ENCODE data around the gene DUSP5. TPM values are rescaled to one million over a fixed set of nuclear protein-coding genes. Genes with fewer than 3 reads are reported as not detected.

The DUSP5 gene
- total and polyA plus RNA-seq, 2 of the 8 experiments (the other 6 are each of a cell fraction or from before 2014, with no cell fraction given) = 13.6 to 30.3 TPM

DNA sequence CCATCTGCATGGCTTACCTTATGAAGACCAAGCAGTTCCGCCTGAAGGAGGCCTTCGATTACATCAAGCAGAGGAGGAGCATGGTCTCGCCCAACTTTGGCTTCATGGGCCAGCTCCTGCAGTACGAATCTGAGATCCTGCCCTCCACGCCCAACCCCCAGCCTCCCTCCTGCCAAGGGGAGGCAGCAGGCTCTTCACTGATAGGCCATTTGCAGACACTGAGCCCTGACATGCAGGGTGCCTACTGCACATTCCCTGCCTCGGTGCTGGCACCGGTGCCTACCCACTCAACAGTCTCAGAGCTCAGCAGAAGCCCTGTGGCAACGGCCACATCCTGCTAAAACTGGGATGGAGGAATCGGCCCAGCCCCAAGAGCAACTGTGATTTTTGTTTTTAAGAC is 12.4 kb downstream of the DUSP5 start:
- no peak for TF ChIP-seq EGR1 (IDR thresholded peaks at IDR 0.05; ENCODE audit: borderline replicate concordance, low read depth, low read length)
- no peak for TF ChIP-seq FOSL1 (IDR thresholded peaks at IDR 0.05; ENCODE audit: insufficient read depth, low read depth, low read length)
- TF ChIP-seq PHF8 (conservative IDR thresholded peaks at IDR 0.05; ENCODE audit: low read depth, low read length) = no peak
- TF ChIP-seq EP300 (IDR thresholded peaks at IDR 0.05; ENCODE audit: borderline replicate concordance in 1 of 2, low read depth in 2 of 2, low read length in 2 of 2) = no peak
- TF ChIP-seq TEAD4 (IDR thresholded peaks at IDR 0.05; ENCODE audit: low read depth, low read length) = no peak
- TF ChIP-seq HDAC2 (IDR thresholded peaks at IDR 0.05; ENCODE audit: borderline replicate concordance in 1 of 2, low read depth in 2 of 2, low read length in 2 of 2) = no peak
- TF ChIP-seq RBBP5 (IDR thresholded peaks at IDR 0.05; ENCODE audit: borderline replicate concordance, low read depth, low read length) = no peak
- TF ChIP-seq GABPA (IDR thresholded peaks at IDR 0.05; ENCODE audit: borderline replicate concordance, insufficient read depth, low read length) = no peak
- no peak for TF ChIP-seq SP4 (IDR thresholded peaks at IDR 0.05; ENCODE audit: low read length)
- TF ChIP-seq JUN (IDR thresholded peaks at IDR 0.05; ENCODE audit: low read depth, low read length) = no peak
- FAIRE-seq (no peak), DNase-seq (ENCODE audit: low read depth in 1 of 2, low spot score in 2 of 2) (no peak)
- Histone ChIP-seq H3K4me3 (ENCODE audit: extremely low read depth in 1 of 4, insufficient read depth in 2 of 4, low read depth in 3 of 4, low read length in 4 of 4) (no peak overlapping the region), H3K18ac (ENCODE audit: extremely low read depth, low read length) (no peak overlapping the region), H2BK5ac (ENCODE audit: low read depth, low read length) (no peak overlapping the region), H3K14ac (ENCODE audit: insufficient read length) (no peak overlapping the region), H3K4me2 (ENCODE audit: insufficient read depth in 1 of 2, low read depth in 2 of 2, low read length in 2 of 2) (no peak overlapping the region), H3K27ac (ENCODE audit: low read depth, low read length) (no peak overlapping the region), H3K4ac (replicated peaks; ENCODE audit: insufficient read length, low read depth, low read length) (no peak overlapping the region), H3K9ac (replicated peaks in 1 of 4; ENCODE audit: extremely low read depth in 1 of 4, low read depth in 3 of 4, low read length in 3 of 4) (no peak overlapping the region), H4K5ac (ENCODE audit: insufficient read length, low read depth, low read length) (no peak overlapping the region), H2BK12ac (ENCODE audit: low read depth, low read length) (no peak overlapping the region), H2BK120ac (replicated peaks; ENCODE audit: low read depth, low read length) (no peak overlapping the region), H3K56ac (replicated peaks; ENCODE audit: insufficient read length, low read depth, low read length) (no peak overlapping the region), H3K9me3 (ENCODE audit: insufficient read depth in 2 of 2, low read depth in 1 of 2, low read length in 1 of 2) (no peaks in the 10 kb centered on the region), H2AK5ac (ENCODE audit: low read depth, low read length) (no peak overlapping the region), H3K4me1 (replicated peaks in 1 of 4; ENCODE audit: control insufficient read depth in 3 of 4, insufficient read depth in 4 of 4, low read length in 3 of 4) (no peaks in the 10 kb centered on the region), H2BK15ac (ENCODE audit: low read length) (no peak overlapping the region), H3K27me3 (replicated peaks in 1 of 4; ENCODE audit: control insufficient read depth in 3 of 4, extremely low read depth in 1 of 4, insufficient read depth in 3 of 4, low read length in 3 of 4) (no peaks in the 10 kb centered on the region), H4K8ac (ENCODE audit: extremely low read depth, insufficient read depth, low read length) (no peak overlapping the region), H2BK20ac (ENCODE audit: low read length) (no peak overlapping the region), H4K20me1 (replicated peaks in 1 of 2; ENCODE audit: control insufficient read depth in 1 of 2, insufficient read depth in 2 of 2, low read length in 2 of 2) (peaks cover 0 to 1% of the 10 kb centered on the region in 2 experiments), H3K23me2 (ENCODE audit: low read depth, low read length) (no peaks in the 10 kb centered on the region), H4K91ac (replicated peaks; ENCODE audit: insufficient read length, low read length) (no peak overlapping the region), H3K36me3 (ENCODE audit: control insufficient read depth in 2 of 4, insufficient read depth in 4 of 4, low read length in 3 of 4) (peaks cover 5 to 27% (median 16%) of the 10 kb centered on the region in 4 experiments; a peak in 6 of 8 replicates), H3K23ac (ENCODE audit: insufficient read length) (no peak overlapping the region), H3K79me2 (ENCODE audit: control insufficient read depth in 1 of 2, insufficient read depth in 2 of 2, low read length in 2 of 2) (peaks cover 0 to 9% of the 10 kb centered on the region in 2 experiments; a peak in 1 of 4 replicates), H2AFZ (ENCODE audit: low read length) (no peak overlapping the region), H3K79me1 (ENCODE audit: low read depth, low read length) (peaks cover 2% of the 10 kb centered on the region; the same call in 1 of the 2 replicates)
- POLR2A ChIA-PET (ENCODE audit: partially characterized antibody) = interaction anchor here (1.0 kb wide), 1 partner anchor 13 kb away, joined by 4 read pairs; no protein-coding TSS in a partner anchor
- 95% methylated on average over 8 of the region's 9 CpGs; no CpG with 5 or more reads in 1 of the 2 experiments for WGBS, 2 experiments (ENCODE audit: extremely low coverage in 1 of 2, insufficient coverage in 1 of 2, insufficient read length in 1 of 2, insufficient replicate concordance in 2 of 2, low coverage in 1 of 2, low lambda C conversion rate in 2 of 2, missing lambda C conversion rate in 1 of 2)
- CTCF ChIA-PET (ENCODE audit: partially characterized antibody) = interaction anchor here (0.5 to 1.0 kb wide), 3 partner anchors 11 to 107 kb away, joined by 3 to 4 read pairs (median 3); no protein-coding TSS in a partner anchor
